Tibial artery (tissue), 4 donors: Measurements from ENCODE around the gene ANK2.

Source experiments
- DNase-seq, 2 donors: peaks; one replicate each; pipeline ENCODE4 v3.0.0-alpha.2; 2019
- H3K27ac ChIP-seq, 2 donors: fragments of 200-600 bp; sonication (generic) in 1 of 2; 1 replicate in 1 of 2; 2 replicates in 1 of 2; pipeline ENCODE4 v1.5.1; 2018 to 2019; ENCODE audit warnings: mild to moderate bottlenecking in 1 of 2
- H3K27me3 ChIP-seq, 2 donors: fragments of 200-600 bp; sonication (generic) in 1 of 2; one replicate each; pipeline versions ENCODE4 v1.5.1 to v1.6.0; 2016 to 2019
- H3K36me3 ChIP-seq, 3 donors: fragments of 200-600 bp; sonication (generic) in 2 of 3; one replicate each; pipeline ENCODE4 v1.5.1; 2016 to 2019; ENCODE audit warnings: mild to moderate bottlenecking in 2 of 3
- H3K4me1 ChIP-seq, 4 donors: fragments of 200-600 bp; sonication (generic) in 2 of 4; 1 replicate in 3 of 4; 2 replicates in 1 of 4; pipeline ENCODE4 v1.5.1; 2016 to 2019
- H3K4me3 ChIP-seq, 2 donors: fragments of 200-600 bp; sonication (generic) in 1 of 2; 1 replicate in 1 of 2; 2 replicates in 1 of 2; pipeline ENCODE4 v1.5.1; 2018 to 2019; ENCODE audit warnings: mild to moderate bottlenecking in 2 of 2
- H3K9me3 ChIP-seq, 3 donors: fragments of 200-600 bp; sonication (generic) in 1 of 3; one replicate each; pipeline ENCODE4 v1.5.1; 2016 to 2019
- intact Hi-C: fragments of 100-400 bp; cut with DNase I; formaldehyde crosslinking; loops from one replicate; pipeline ENCODE4 v1.15.0; 2023; ENCODE audit warnings: low total_unique reads
- TF ChIP-seq, protein P1 (sequence below), 2 experiments: fragments of 200-600 bp in 1 of 2; fragments of 450-650 bp in 1 of 2; IDR thresholded peaks; one replicate each; pipeline ENCODE4 v1.5.1; 2017 to 2019; ENCODE audit warnings: antibody characterized with exemption in 2 of 2, mild to moderate bottlenecking in 1 of 2, moderate library complexity in 1 of 2

The ANK2 gene

DNA sequence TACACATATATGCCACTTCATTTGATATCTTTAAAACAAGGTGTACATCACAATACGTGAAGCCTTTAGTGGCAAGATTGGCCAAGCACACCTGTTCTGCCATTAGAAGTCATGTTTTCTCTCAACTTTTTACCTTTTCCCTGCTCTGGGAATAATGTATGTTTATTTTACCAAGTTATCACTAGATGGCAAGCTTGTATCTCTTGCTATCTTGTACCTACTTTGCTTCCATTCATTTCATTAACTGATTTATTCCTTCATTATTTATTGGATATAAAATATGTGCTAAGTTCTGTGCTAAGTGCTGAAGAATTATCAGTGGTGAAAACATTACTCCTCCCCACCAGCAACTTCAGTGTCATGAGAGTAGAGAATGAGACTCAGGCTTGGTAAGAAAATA is 245.5 kb downstream of the ANK2 start:
- Histone ChIP-seq H3K4me1 (peaks cover 0 to 43% (median 12%) of the 10 kb centered on the region in 4 donors), H3K27ac (peak overlapping the region in 1 of 2 donors; percentile 30)
- intact Hi-C loops: no loop called here

DNA sequence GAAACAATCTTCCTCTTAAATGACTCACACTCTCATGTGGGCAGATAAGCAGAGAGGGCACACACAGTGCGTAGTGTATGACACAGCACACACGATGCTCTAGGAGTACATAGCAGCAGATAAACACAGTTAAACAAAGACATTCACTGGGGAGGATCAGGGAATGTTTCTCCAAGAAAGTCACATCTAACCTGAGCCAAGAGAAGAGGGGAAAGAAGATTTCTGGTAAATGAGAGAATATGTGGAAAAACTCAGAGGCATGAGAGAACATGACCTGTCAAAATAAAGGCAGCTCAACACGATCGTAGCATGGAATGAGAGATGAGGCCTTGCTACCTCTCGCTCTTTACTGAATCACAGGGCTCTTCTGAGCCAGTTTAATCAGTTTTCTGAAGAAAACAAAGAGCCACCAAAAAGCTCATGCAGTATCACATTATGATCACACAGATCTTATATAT is 251.0 kb downstream of the ANK2 start:
- H3K36me3 ChIP-seq: no peaks in the 10 kb centered on the region
- TF ChIP-seq, protein P1, sequence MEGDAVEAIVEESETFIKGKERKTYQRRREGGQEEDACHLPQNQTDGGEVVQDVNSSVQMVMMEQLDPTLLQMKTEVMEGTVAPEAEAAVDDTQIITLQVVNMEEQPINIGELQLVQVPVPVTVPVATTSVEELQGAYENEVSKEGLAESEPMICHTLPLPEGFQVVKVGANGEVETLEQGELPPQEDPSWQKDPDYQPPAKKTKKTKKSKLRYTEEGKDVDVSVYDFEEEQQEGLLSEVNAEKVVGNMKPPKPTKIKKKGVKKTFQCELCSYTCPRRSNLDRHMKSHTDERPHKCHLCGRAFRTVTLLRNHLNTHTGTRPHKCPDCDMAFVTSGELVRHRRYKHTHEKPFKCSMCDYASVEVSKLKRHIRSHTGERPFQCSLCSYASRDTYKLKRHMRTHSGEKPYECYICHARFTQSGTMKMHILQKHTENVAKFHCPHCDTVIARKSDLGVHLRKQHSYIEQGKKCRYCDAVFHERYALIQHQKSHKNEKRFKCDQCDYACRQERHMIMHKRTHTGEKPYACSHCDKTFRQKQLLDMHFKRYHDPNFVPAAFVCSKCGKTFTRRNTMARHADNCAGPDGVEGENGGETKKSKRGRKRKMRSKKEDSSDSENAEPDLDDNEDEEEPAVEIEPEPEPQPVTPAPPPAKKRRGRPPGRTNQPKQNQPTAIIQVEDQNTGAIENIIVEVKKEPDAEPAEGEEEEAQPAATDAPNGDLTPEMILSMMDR (IDR thresholded peaks at IDR 0.05): no peak
- intact Hi-C loops: no loop called here

More for the DNA sequence above, 245.5 kb downstream of the ANK2 start:
- no peak for DNase-seq
- H3K36me3 ChIP-seq: no peaks in the 10 kb centered on the region
- H3K4me3 ChIP-seq: no peak overlapping the region
- TF ChIP-seq, protein P1 (IDR thresholded peaks at IDR 0.05): no peak
- no peaks in the 10 kb centered on the region for H3K9me3 ChIP-seq
- H3K27me3 ChIP-seq: no peaks in the 10 kb centered on the region

DNA sequence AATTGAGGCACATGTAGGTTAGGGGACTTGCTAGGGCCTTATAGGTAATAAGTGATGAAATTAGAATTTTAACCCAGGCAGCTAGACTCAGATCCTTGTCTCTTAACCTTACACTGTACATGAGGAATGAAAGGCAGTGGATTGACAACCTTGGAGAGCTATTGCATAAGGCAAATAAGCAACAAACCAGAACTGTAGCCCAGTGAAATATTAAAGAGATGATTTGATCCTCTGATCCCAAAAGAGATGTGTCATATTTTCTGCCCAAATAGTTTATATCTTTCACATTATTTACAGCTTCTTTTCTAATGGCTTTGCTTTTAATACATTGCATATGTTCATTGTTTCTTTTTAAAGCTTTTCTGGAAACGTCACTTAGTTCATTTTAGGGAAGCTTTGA is 252.6 kb downstream of the ANK2 start:
- DNase-seq: no peak
- H3K4me1 ChIP-seq: no peaks in the 10 kb centered on the region
- no peaks in the 10 kb centered on the region for H3K27me3 ChIP-seq
- H3K9me3 ChIP-seq: no peaks in the 10 kb centered on the region
- TF ChIP-seq, protein P1 (IDR thresholded peaks at IDR 0.05): no peak
- no peak overlapping the region for H3K27ac ChIP-seq
- H3K36me3 ChIP-seq: no peaks in the 10 kb centered on the region
- no peak overlapping the region for H3K4me3 ChIP-seq
- intact Hi-C loops: no loop called here

More for the DNA sequence above, 251.0 kb downstream of the ANK2 start:
- H3K4me3 ChIP-seq: no peak overlapping the region
- DNase-seq: peak in 1 of 2 donors; percentile 60
- H3K27me3 ChIP-seq: no peaks in the 10 kb centered on the region
- peak overlapping the region; percentile 7 to 29 for H3K27ac ChIP-seq
- H3K4me1 ChIP-seq: peaks cover 0 to 12% (median 0%) of the 10 kb centered on the region in 4 donors
- no peaks in the 10 kb centered on the region for H3K9me3 ChIP-seq

DNA sequence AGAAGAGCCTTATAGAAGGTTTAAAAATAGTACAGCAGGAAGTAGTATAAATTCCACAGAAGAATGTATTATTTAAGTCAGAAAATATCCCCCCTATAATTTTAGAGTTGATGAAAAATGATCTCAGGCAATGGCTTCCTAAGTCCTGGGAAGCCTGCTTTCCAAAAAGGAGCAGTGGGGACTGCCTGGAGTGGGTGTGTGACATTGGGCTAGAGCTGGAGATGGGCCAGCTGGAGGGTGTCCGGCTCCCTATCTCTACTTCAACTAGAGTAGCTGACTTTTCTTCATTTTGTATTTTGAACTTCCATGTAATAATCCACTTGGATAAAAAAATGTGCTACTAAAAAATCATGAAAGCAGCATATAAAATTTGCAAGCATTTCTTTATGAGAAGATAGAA is 253.9 kb downstream of the ANK2 start:
- intact Hi-C loops: no loop called here
- H3K27me3 ChIP-seq: no peaks in the 10 kb centered on the region
- H3K4me1 ChIP-seq: no peaks in the 10 kb centered on the region
- H3K4me3 ChIP-seq: no peak overlapping the region
- H3K36me3 ChIP-seq: no peaks in the 10 kb centered on the region
- DNase-seq: no peak
- TF ChIP-seq, protein P1 (IDR thresholded peaks at IDR 0.05): no peak
- H3K27ac ChIP-seq: no peak overlapping the region
- no peaks in the 10 kb centered on the region for H3K9me3 ChIP-seq

DNA sequence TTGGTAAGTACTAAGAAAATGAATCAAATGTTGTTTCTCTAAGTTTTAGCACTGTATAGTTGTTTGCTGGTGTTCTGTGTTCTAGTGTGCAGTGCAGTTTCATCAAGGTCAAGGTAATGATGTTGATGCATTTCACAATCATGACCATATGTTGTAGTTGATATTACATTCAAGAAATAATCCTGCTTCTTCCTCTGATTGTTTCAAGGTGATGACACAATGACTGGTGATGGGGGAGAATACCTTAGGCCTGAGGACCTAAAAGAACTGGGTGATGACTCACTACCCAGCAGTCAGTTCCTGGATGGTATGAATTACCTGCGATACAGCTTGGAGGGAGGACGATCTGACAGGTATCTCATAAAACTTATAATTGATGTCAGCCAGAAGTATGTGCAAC is 261.6 kb downstream of the ANK2 start:
- H3K4me3 ChIP-seq: no peak overlapping the region
- no peak for DNase-seq
- no peaks in the 10 kb centered on the region for H3K36me3 ChIP-seq
- H3K27ac ChIP-seq: no peak overlapping the region
- intact Hi-C loops: no loop called here
- H3K4me1 ChIP-seq: no peaks in the 10 kb centered on the region
- TF ChIP-seq, protein P1 (IDR thresholded peaks at IDR 0.05): no peak
- no peaks in the 10 kb centered on the region for H3K9me3 ChIP-seq
- no peaks in the 10 kb centered on the region for H3K27me3 ChIP-seq

DNA sequence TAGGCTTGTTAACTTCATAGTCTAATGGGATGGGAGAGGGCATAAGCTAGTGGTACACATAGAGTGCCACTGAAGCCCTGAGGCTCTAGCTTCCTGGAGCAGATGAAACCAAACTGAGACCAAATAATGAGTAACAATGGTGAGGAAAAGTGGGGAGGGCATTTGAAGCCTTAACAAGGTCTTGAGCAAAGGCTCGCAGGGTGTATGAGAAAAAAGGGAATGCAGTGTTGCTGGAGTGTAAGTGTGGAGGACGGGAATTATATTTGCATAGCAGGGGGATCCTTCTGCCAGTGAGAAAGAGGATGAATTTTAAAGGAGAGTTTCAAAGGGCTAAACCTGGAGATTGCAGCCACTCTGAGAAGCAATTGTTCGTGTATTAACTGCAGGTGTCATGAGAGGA is 263.1 kb downstream of the ANK2 start:
- no peaks in the 10 kb centered on the region for H3K36me3 ChIP-seq
- no peak overlapping the region for H3K27ac ChIP-seq
- H3K4me3 ChIP-seq: no peak overlapping the region
- H3K4me1 ChIP-seq: no peaks in the 10 kb centered on the region
- intact Hi-C loops: no loop called here
- no peak for DNase-seq
- H3K27me3 ChIP-seq: no peaks in the 10 kb centered on the region
- TF ChIP-seq, protein P1 (IDR thresholded peaks at IDR 0.05): no peak
- no peaks in the 10 kb centered on the region for H3K9me3 ChIP-seq
